ENCODE data around the gene LIPG.

Gene LIPG

GRCh38 chr18:49638891-49639557 lies 77.2 kb downstream of the LIPG start:
- no peak for DNase-seq (ENCODE audit: low read depth in 2 of 2)

- DNase-seq (ENCODE audit: low read depth in 2 of 2) = no peak
Observed at GRCh38 chr18:49639643-49640391, 78.0 kb downstream of the LIPG start.

GRCh38 chr18:49640741-49641140 lies 78.9 kb downstream of the LIPG start:
- no peak for DNase-seq (ENCODE audit: low read depth in 2 of 2)

- DNase-seq (ENCODE audit: low read depth in 2 of 2) = no peak
Observed at GRCh38 chr18:49645196-49645595, 83.3 kb downstream of the LIPG start.

- DNase-seq (ENCODE audit: low read depth in 2 of 2) = no peak
Observed at GRCh38 chr18:49645841-49646351, 84.0 kb downstream of the LIPG start.

GRCh38 chr18:49646873-49647272 lies 85.0 kb downstream of the LIPG start:
- no peak for DNase-seq (ENCODE audit: low read depth in 2 of 2)

- no peak for DNase-seq (ENCODE audit: low read depth in 2 of 2)
Observed at GRCh38 chr18:49647496-49648168, 85.8 kb downstream of the LIPG start.

GRCh38 chr18:49648326-49648725 lies 86.5 kb downstream of the LIPG start:
- DNase-seq (ENCODE audit: low read depth in 2 of 2) = no peak

All from stimulated activated CD4-positive, alpha-beta T cell treated with anti-CD3 and anti-CD28 coated beads, Interleukin-1b, Interleukin-23, amount 100 ng/mL, for 1 hour (primary cell).